HTERT RPE-1 (cell line): Measurements from ENCODE around the gene FNDC3B.

Source experiments
- in situ Hi-C: fragments of 300-500 bp; cut with MboI; formaldehyde crosslinking; loops from 4 replicates; pipeline ENCODE4 v1.14.3; 2020; ENCODE audit warnings: low sequenced_read_pairs

Gene FNDC3B

DNA sequence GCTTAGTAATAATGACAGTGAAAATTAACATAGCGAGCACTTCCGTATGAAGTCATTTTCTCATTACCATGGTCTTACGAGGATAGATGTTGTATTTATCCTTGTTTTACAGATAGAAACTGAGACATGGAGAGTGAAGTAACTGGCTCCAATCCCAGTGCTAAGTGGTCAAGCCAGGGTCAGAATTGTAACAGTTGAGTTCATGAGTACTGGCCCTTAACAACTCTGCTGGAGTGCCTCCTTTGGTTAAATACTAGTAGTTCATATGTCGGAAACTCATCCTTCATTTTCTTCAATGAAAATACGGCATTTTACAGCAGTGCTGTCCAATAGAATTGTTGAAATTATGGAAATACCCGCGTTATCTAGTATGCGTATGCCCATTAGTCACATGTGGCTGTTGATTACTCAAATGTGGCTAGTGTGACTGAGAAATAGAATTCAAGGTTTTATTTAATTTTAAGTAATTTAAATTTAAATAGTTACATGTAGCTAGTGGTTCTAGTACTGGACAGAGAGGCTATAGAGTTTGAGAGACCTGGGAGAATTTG is 32.5 kb downstream of the FNDC3B start:
- in situ Hi-C loops, result no loop called here

DNA sequence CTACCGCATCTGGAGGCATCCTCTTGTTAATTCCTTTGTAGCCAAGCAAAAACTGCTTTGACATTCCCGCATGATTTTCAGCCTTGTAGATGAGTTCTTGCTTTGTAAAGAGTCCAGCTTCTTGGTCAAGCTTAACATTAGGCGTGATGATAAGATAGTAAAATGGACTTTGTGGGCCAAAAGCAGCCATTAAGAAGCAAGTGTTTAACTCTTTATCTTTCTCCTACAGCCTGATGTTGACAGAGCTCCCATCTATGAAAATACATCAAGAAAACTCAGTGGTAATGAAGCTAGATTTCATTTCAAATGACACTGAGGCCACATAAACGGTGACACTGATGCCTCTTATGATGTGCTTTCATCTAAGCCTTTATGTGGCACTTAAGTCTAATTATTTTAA is 33.2 kb downstream of the FNDC3B start:
- in situ Hi-C loops, result no loop called here

DNA sequence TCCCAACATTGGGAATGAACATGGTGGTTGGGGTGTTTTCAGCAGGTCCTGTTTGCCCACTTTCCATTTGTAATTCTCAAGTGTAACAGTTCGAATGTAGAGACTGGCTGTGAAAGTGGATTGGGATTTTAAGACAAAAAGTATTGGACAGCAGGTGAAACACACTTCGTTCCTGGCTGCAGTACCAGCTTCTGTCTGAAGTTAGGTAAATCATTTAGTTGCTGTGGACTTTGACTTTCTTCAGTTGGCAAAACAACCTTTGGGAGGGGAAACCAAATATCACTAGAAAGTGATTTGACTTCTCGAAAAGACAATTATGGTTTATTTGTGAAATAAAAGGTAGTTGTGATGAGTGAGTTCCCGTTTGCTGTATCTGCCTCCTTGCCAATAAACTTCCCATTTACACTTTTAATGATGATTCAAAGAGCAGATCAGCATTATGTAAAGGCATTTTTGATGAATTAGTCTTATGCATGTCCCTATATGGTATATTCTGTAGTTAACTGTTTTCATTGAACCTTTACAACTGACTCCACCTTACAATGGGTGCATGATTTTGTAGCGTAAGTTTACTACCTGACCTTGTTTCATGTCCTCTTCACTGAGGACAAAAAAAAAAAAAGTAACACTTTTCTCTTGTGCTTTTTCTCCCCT is 34.0 kb downstream of the FNDC3B start:
- in situ Hi-C loops, result no loop called here

DNA sequence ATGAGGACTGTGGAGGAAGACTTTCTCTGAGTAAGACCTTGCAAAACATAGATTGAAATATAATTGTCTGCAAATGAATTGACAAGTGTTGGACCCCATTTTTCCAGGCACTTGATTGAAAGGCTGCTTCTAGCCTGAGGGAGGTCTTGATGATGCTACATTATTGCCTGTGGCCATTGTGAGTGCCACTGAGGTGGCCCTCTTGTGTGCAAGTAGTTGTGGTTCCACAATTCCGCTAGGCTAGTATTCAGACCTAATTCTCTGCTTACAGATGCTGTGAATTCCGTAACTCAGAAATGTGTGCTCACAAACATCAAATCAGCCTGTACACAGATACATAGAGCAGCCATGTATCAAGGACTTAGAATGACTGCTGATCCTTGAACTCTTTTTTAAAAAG is 34.7 kb downstream of the FNDC3B start:
- in situ Hi-C loops, result no loop called here

DNA sequence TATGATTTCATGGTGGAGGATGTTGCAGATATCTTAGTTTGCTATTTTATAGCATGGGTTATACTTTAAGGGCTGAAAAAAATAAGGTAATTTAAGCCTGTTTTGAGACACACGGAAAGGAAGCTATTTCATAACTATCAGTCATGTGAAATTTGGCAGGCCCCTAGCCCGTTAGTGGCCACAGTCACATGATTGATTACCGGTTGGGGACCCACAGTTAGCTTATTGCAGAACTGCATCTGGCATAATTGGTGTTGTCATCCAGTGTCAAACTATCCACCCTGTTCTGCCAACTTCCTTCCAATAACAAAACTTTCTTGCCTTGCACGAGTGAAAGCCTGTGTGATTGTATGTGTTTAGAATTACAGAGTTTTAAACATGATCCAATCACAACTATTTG is 35.2 kb downstream of the FNDC3B start:
- in situ Hi-C loops, result no loop called here

DNA sequence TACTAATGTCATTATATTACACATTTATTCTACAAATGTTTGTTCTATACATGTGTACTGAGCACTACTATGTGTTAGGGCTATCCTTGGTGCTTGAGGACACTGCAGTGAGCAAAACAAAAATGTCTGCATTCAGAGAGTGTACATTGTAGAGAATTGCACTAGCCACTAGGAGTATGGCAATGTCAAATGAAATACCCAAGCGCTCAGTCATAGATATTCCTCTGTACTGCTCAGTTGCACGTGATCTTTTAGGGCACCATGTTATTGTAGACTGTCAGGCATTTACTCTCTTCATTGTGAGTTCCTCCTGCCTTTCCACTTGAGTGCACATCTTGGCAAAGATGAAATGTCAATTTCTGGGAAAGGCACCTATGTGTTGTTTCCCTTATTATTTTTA is 36.8 kb downstream of the FNDC3B start:
- in situ Hi-C loops, result no loop called here

DNA sequence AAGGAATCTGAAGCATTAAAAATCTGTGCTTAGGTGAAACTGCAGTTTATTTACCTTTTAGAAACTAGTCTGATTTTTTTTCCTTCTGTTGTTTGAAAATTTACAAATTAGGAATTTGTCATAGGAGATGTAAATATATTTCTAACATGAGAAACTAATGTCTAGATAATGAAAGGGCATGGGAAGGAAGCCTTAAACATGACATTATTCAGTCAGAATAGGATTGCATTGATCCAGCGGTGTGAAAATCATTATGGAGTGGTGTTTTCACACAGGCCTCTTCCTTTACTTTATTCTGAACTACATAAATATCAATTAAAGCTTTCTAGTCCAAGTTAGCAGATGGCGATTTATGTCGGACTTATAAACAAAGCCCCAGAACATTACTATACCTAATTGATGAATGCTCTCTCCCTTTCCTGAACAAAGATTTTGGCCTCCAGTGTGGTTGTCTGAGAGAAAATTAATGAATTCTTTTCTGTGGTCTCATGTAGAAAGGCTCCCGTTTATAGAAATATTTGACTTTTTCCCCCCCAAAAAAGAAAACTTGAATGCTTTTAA is 37.9 kb downstream of the FNDC3B start:
- in situ Hi-C loops, result no loop called here

DNA sequence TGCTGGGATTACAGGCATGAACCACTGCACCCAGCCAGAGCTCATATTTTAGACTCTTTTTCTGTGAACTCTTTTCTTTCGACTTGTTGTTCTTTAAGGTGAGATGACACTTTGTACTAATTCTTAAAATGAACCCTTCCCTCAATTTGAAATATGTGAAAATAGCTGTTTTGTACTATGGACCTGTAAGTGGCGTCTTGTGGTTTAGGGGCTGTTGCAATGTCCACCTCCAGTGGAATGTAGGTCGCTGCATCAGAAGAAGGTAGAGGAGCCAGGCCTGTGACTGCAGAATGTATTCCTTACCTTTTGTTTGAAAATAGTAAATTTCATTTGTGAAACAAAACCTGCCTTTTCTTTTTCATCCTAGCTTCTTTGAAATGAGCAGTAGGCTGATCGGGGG is 38.9 kb downstream of the FNDC3B start:
- in situ Hi-C loops, result no loop called here

DNA sequence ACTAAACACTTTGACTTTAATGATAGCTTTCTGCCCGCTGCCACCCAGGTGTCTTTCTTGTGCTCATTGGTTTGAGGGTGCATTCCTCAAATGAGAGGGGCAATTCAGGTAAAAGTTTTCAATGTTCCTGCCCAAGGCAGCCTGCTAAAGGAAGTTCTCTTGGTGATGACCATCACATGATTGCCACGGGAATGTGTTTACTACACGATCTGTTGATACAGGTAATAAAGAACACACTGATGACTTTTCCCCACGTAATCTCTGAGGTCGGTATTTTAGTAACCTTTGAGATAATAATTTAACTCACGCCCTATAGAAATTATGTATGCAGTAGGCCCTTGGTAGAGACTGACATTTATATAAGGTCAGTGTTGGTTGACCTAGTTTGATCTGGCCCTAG is 39.3 kb downstream of the FNDC3B start:
- in situ Hi-C loops, result no loop called here

DNA sequence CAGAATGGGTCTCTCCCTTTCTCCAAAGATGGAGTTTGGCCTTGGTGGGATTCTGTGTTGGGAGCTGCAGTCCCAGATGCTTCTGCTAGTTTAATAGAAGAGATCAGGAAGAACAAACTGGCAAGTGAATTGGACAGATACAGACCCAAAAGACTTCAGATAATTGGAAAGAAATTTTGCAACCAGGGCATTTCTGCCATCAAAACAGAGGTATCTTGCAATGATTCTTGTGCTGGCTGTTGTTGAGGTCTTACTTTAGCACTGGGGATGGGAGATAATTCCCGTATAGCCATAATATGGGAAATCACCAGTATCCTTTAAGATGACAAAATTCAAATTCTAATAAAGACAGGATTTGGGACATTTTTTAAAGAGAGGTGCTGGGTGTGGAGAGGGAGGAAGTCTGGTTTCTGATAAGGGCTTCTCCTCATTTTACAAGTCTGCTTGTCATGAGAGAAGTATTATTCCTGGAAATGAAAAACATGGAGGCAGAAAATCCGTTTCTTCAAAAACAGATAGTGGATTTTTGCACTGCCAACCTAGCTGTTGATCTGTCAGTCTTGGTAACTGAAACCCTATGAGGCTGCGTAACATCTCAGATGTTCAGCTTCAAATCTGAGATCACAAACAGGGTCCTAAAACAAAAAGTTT is 40.1 kb downstream of the FNDC3B start:
- in situ Hi-C loops, result no loop called here

DNA sequence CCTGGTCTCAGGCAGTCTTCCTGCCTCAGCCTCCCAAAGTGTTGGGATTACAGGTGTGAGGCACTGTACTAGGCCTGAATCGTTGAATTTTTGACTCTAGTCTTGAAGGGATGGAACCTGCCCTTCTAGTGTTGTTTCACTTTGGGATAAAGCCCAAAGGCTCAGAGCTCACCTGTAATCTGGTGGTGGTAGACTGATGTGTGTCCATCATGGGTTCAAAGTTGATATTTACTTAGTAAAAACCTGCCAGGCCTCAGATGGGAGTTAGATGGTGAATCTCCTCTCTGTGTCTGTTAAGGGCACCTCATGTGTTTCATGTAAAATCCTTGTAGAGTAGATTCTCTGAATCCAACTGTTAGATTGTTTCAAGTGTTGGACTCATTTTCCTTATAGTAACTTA is 41.1 kb downstream of the FNDC3B start:
- in situ Hi-C loops, result no loop called here

DNA sequence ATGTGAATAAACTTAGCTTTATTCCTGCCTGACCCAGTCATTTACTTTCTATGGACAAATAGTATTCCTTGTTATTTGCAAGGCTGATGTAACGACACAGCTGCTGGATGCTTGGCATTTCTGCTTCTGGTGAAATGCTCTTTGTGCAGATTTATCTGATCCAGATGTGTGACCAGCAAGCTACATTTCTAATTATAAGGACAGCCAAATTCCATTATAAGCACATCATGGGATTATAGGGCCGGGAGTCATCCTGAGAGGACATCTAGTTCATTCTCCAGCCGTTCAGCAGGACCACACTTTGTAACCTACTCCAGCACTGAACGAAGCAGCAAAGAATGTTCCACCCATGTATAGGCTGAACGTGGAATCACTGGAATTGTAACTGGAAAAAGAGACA is 42.9 kb downstream of the FNDC3B start:
- in situ Hi-C loops, result no loop called here

DNA sequence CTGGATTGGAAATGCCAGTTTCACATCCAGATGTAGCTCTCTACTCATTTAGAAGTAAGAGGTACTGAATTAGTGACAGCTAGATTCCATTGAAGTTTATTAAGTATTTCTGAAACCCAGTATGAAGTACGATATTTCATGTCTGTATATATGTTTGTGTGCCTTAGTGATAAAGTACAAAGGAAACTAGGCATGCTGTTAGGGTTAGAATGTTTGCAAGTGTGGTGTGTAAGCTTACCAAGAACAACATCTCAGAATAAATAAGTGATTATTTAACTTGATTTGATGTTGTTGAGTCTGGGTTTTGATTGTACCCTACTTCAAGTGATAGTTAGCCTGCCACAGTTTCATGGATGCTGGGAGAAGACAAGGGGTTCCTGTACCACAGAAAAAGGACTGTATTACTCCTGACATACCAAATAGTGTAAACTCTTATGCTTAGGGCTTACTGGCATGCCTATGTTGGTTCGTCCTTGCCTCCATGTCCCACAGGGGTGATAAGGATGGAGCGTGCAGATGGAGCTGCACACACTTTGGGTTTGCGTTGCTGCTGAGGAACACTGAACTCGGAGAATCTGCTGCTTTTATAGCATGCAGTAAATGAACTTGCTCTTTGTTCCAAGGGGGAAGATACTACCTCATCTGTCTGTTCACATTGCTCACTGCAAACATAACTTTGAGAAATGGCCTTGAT is 43.6 kb downstream of the FNDC3B start:
- in situ Hi-C loops, result no loop called here

DNA sequence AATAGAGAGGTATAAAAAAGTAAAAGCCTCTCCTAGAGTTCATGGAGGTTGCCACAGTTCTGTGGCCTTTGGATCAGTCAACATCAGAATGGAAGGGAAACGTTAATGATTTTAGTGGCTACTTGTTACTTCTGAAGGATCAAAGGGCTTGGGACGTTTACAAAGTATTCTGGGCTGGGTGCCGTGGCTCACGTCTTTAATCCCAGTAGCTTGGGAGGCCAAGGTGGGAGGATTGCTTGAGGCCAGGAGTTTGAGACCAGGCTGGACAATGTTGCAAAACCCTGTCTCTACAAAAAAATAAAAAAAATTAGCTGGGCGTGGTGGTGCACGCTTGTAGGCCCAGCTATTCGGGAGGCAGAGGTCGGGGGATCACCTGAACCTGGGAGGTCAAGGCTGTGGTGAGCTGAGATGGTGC is 44.6 kb downstream of the FNDC3B start:
- in situ Hi-C loops, result no loop called here

DNA sequence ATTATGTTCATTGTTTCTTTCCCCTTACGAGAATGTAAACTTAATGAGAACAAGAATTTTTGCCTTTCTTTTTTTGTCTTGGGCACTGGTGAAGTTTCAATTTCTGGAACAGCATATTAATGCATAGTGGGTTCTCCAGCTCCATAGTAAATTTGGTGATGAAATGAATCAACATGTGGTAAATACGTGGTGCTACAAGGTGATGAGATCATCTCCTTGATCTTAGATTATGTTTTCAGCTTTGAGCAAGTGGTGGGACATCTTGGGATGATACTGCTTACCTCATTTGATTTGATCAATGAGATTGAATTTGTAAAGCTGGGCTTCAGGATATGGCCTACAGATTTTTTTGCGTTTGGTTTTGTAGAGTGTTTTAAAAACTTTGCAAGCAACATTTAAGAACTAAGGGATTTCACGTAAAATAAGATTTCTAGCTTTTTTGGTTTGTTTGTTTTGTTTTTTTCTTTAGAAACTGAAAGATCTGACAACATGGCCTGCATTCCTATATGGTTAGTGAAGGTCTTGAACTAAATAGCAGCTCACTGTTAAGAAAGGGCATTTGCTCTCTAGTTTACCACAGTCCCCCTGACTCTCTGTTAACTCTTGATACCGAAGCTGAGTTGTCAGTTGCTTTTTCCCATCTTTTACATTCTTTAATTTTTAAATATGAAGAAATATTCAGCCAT is 45.6 kb downstream of the FNDC3B start:
- in situ Hi-C loops, result no loop called here

DNA sequence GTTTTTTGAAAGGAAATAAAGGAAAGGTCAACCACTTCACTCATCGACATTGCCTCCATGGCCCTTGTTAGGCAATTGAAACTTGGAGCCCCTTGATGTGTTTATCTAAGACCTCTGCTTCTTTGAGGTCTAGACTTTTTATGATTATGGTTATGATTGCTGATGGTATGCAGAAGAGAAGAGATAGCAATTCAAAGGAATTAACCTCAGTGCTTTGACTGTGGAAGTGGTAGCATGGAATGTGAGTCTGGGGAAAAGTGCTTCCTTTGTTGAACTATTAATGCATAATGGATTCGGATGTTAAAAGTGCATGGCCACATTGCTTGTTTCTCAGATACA is 46.1 kb downstream of the FNDC3B start:
- in situ Hi-C loops, result no loop called here

DNA sequence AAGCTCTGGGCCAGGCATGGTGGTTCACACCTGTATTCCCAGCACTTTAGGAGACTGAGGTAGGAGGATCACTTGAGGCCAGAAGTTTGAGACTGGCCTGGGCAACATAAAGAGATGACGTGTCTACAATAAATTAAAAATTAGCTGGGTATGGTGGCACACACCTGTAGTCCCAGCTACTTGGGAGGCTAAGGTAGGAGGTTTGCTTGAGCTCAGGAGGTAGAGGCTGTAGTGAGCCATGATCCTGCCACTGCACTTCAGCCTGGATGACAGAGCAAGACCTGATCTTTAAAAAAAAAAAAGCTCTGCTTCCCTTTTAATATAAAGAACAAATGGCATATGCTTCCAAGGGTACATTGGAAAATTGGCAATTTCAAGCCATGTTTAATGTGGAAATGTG is 46.7 kb downstream of the FNDC3B start:
- in situ Hi-C loops, result no loop called here

DNA sequence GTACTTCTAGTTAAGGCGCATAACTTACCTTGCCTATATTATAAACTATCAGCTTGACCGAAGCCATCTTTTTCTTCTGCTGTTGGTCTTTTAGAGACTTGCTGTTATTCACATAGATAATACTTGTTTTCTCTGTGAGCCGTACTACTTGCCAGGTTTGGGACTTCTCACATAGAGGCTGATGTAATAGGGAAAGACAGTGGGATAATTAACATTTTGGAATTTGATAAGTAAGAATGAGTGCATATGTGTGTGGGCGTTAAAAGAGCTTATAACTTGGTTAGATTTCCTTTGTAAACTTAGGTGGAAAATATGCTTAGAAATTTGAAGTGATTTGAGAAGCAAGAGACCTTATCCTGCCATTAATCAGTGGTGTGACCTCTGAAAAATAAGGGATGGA is 47.8 kb downstream of the FNDC3B start:
- in situ Hi-C loops, result no loop called here

DNA sequence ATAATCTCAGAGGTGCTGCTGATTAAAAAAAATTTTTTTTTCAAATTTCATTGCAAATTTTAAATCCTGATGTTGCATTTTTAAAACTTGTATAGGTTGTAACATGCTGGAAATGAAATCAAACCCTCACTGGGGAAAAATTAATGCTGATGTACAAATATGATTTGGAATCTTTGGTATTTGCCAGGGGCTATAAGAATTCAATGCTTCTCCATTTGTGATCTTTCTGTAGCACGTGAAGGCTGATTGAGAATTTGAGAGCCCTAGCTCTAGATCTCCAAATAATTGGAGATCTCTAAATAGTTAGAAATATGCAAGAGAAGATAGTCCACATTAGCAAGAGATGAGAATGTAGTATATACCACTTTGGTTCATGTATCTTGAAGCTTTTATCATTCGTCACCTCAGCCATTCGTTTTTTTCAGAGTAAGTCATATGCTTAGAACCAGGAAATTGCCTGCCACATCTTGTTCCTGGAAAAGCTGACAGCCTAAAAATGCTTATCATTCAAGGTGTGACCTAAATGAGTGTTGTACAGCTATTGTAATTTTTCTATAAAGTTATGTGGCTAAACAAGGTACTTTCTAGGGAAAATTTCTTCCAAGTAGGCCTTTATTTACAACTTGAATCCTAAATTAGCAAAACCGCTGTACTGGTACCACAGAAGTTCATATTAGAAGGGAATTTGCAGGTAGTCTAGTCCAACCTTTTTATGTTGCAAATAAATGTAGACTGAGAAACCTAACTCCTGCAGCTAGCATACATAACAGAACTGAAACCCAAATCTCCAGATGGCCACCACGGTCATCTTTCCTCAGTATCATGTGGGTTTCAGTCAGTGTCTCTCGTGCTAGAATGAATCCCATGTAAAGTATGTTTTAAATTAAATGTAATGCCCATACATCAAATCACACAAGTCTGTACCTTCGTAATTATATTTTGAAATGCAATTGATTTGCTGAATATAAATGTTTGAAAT is 48.5 kb downstream of the FNDC3B start:
- in situ Hi-C loops, result no loop called here

DNA sequence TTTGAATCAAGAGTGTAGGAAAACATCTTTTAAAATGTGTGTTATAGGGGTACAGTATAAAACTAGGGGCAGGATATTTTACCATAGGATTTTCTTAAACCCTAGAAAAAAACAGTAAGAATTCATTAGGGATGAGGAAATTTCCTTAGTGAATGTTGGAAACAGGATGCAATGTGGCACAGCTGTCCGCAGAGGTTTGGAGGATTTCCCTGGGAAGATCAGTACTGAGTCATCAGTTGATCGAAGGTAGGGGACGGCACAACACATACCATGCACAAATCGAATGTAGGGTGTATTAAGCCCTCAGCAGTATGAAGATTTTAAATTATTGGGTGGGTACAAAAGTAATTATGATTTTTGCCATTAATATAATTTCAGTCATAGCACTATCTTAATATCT is 49.9 kb downstream of the FNDC3B start:
- in situ Hi-C loops, result no loop called here
